OCI-LY1 (cell line): ENCODE data around the gene PAEP.

Experiments
- CTCF ChIP-seq: fragments of 200-600 bp; sonication (generic), shearing (Covaris generic); IDR thresholded peaks from 2 replicates; pipeline ENCODE4 v1.5.1; 2017; ENCODE audit warnings: mild to moderate bottlenecking, antibody characterized with exemption, low read length, moderate library complexity, mixed read lengths
- EZH2 ChIP-seq: fragments of 200-600 bp; sonication (generic), shearing (Covaris generic); IDR thresholded peaks from 2 replicates; pipeline ENCODE4 v1.8.0; 2017; ENCODE audit warnings: borderline replicate concordance, mixed run types, mild to moderate bottlenecking, antibody characterized with exemption, low read length, moderate library complexity, mixed read lengths

GRCh38 chr9:135580664-135581380 lies 19.3 kb downstream of the PAEP start:
- TF ChIP-seq CTCF (no peak), EZH2 (no peak)
